ENCODE data around the gene IQCM. TPM values are rescaled to one million over a fixed set of nuclear protein-coding genes. Genes with fewer than 3 reads are reported as not detected.

IQCM gene
- total RNA-seq, 4 donors from 2014 or later = not detected

GRCh38 chr4:149409146-149409545, 406.5 kb downstream of the IQCM start:
- peak; percentile 90 for ATAC-seq (ENCODE audit: low FRiP score)
- TF ChIP-seq CTCF (IDR thresholded peaks at IDR 0.05) = no peak
- DNase-seq (ENCODE audit: low spot score) = peak; percentile 23

- TF ChIP-seq CTCF (IDR thresholded peaks at IDR 0.05) = no peak
- DNase-seq (ENCODE audit: low spot score) (no peak), ATAC-seq (ENCODE audit: low FRiP score) (no peak)
Measured at GRCh38 chr4:149404143-149404542, 411.5 kb downstream of the IQCM start.

GRCh38 chr4:149403081-149403480, 412.6 kb downstream of the IQCM start:
- no peak for TF ChIP-seq CTCF (IDR thresholded peaks at IDR 0.05)
- DNase-seq (ENCODE audit: low spot score) (no peak), ATAC-seq (ENCODE audit: low FRiP score) (no peak)

GRCh38 chr4:149398993-149399392, 416.6 kb downstream of the IQCM start:
- ATAC-seq (ENCODE audit: low FRiP score) (no peak), DNase-seq (ENCODE audit: low spot score) (no peak)
- TF ChIP-seq CTCF (IDR thresholded peaks at IDR 0.05) = no peak

GRCh38 chr4:149370785-149371420, 444.7 kb downstream of the IQCM start:
- ATAC-seq (ENCODE audit: low FRiP score) (no peak), DNase-seq (ENCODE audit: low spot score) (no peak)
- TF ChIP-seq CTCF (IDR thresholded peaks at IDR 0.05) = no peak

- TF ChIP-seq CTCF (IDR thresholded peaks at IDR 0.05) = no peak
Measured at GRCh38 chr4:149370002-149370401, 445.6 kb downstream of the IQCM start.

GRCh38 chr4:149353241-149353640, 462.4 kb downstream of the IQCM start:
- TF ChIP-seq CTCF (IDR thresholded peaks at IDR 0.05) = no peak
- DNase-seq (ENCODE audit: low spot score) (no peak), ATAC-seq (ENCODE audit: low FRiP score) (no peak)

More at GRCh38 chr4:149370002-149370401, 445.6 kb downstream of the IQCM start:
- DNase-seq (ENCODE audit: low spot score) (no peak), ATAC-seq (ENCODE audit: low FRiP score) (no peak)

Measured in omental fat pad (tissue), 4 donors.